ENCODE results near the gene ARAP3. TPM values are rescaled to one million over a fixed set of nuclear protein-coding genes. Genes with fewer than 3 reads are reported as not detected.
A peak's percentile ranks its signal among the peaks of the same experiment; 100 is the strongest.

Gene ARAP3
- total and polyA plus RNA-seq, 9 donors: 6.8 to 19.3 (median 13.4) TPM

DNA sequence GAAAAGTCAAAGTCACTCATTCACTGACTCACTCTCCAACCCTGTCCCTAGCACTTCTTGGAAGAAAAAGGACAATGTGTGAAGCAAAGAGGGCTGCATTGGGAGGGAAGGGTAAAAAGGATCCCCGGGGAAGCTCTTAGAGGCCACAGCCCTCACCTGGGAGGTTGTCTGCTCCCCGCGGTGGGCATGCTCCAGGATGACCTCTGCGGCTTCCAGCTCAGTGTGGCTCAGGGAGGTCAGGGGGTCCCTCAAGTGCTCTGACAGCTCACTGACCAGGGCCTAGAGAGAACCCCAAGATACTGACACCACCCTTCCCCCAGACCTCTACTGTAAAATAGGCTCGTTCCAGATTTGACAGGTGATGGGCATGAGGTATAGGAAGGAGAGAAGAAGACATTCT, 34.8 kb downstream of the ARAP3 start:
- Histone ChIP-seq H3K27ac (ENCODE audit: low read length) (no peak overlapping the region), H3K27me3 (ENCODE audit: control insufficient read depth, insufficient read depth, low read length) (peaks cover 4% of the 10 kb centered on the region), H3K4me1 (ENCODE audit: control insufficient read depth, insufficient read depth, low read length) (peaks cover 10% of the 10 kb centered on the region), H3K36me3 (ENCODE audit: control insufficient read depth, insufficient read depth, low read length) (peaks cover 20% of the 10 kb centered on the region), H3K4me3 (ENCODE audit: low read length) (no peak overlapping the region), H3K9me3 (replicated peaks; ENCODE audit: control insufficient read depth, low read depth, low read length) (no peaks in the 10 kb centered on the region)
- DNase-seq: no peak
- WGBS (ENCODE audit: insufficient coverage): 100% methylated on average over 3 of the region's 5 CpGs

DNA sequence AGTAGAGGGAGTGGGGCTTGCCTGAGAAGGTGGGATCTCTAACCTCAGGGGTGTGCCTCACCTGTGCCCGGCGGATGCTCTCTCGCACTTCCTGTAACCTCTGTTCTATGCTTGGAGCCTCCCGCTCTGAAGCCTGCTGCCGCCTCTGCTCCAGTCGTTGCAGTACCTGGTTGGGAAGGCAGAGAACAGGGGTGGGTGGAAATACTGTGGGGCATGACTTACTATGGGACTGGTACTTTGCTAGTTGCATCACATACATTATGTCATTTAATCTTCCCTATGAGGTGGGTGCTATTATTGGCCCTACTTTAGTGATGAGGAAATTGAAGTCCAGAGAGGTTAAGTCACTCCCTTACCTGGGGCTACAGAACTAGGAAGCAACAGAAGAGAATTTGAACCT, 36.0 kb downstream of the ARAP3 start:
- H3K4me1 ChIP-seq (ENCODE audit: control insufficient read depth, insufficient read depth, low read length): peaks cover 4% of the 10 kb centered on the region
- H3K36me3 ChIP-seq (ENCODE audit: control insufficient read depth, insufficient read depth, low read length): peaks cover 23% of the 10 kb centered on the region
- H3K9me3 ChIP-seq (replicated peaks; ENCODE audit: control insufficient read depth, low read depth, low read length): no peaks in the 10 kb centered on the region
- H3K4me3 ChIP-seq (ENCODE audit: low read length): no peak overlapping the region
- 100% methylated on average over 3 of the region's 6 CpGs for WGBS (ENCODE audit: insufficient coverage)
- no peak for DNase-seq
- H3K27ac ChIP-seq (ENCODE audit: low read length): no peak overlapping the region
- peaks cover 2% of the 10 kb centered on the region for H3K27me3 ChIP-seq (ENCODE audit: control insufficient read depth, insufficient read depth, low read length)

DNA sequence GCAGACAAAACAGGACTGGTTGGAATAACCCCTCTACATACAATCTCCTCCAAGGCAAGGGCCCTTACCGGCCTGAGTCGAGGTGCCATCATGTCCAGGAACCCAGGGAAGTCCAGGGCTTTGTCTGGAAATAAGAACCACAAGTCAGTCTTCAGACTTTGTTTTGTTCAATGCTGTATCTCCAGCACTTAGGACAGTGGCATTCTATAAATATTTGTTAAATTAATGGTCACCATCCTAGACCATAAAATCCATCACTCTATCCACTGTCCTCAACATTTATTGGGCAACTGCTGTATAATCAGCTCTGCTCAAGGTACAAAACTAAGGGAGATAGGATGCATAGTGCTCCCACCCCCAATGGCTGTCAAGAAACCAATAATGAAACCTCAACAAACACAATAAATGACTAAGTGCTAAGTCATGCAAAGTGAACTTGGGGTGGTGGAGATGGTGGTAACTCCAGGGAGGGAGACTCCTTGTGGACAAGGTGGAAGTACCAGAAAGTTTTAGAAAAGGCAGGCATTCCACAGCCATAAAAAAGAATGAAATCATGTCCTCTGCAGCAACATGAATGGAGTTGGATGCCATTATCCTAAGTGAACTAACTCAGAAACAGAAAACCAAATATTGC, 40.3 kb downstream of the ARAP3 start:
- H3K4me3 ChIP-seq (ENCODE audit: low read length): no peak overlapping the region
- peaks cover 14% of the 10 kb centered on the region for H3K4me1 ChIP-seq (ENCODE audit: control insufficient read depth, insufficient read depth, low read length)
- no peaks in the 10 kb centered on the region for H3K9me3 ChIP-seq (replicated peaks; ENCODE audit: control insufficient read depth, low read depth, low read length)
- peaks cover 13% of the 10 kb centered on the region for H3K36me3 ChIP-seq (ENCODE audit: control insufficient read depth, insufficient read depth, low read length)
- no peak for DNase-seq
- 100% methylated on average over 2 of the region's 2 CpGs for WGBS (ENCODE audit: insufficient coverage)
- peaks cover 26% of the 10 kb centered on the region for H3K27me3 ChIP-seq (ENCODE audit: control insufficient read depth, insufficient read depth, low read length)
- H3K27ac ChIP-seq (ENCODE audit: low read length): no peak overlapping the region

DNA sequence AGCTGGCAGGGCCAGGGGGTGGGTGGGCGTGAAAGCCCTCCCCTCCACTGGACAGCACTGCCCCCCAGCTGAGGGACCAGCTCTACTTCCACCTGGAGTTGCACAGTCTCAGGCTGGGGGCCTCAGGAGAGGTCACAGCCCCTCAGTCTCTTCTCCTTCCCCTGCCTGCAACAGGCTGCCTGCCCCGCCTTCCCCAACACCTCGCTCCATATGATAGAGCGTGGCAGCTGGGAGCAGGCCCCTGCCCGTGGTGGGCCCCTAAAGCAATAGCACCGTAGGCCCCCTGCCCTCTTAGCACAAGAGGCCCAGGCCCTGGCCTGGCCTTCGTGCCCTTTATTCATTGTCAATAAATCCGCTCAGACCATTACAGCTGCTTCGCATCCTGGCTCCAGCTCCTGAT, 41.3 kb downstream of the ARAP3 start:
- Histone ChIP-seq H3K36me3 (ENCODE audit: control insufficient read depth, insufficient read depth, low read length) (peaks cover 8% of the 10 kb centered on the region), H3K27me3 (ENCODE audit: control insufficient read depth, insufficient read depth, low read length) (peaks cover 26% of the 10 kb centered on the region), H3K4me3 (ENCODE audit: low read length) (no peak overlapping the region), H3K27ac (ENCODE audit: low read length) (no peak overlapping the region), H3K9me3 (replicated peaks; ENCODE audit: control insufficient read depth, low read depth, low read length) (no peaks in the 10 kb centered on the region), H3K4me1 (ENCODE audit: control insufficient read depth, insufficient read depth, low read length) (peaks cover 19% of the 10 kb centered on the region)
- 59% methylated on average over 7 of the region's 9 CpGs for WGBS (ENCODE audit: insufficient coverage)
- DNase-seq: no peak

DNA sequence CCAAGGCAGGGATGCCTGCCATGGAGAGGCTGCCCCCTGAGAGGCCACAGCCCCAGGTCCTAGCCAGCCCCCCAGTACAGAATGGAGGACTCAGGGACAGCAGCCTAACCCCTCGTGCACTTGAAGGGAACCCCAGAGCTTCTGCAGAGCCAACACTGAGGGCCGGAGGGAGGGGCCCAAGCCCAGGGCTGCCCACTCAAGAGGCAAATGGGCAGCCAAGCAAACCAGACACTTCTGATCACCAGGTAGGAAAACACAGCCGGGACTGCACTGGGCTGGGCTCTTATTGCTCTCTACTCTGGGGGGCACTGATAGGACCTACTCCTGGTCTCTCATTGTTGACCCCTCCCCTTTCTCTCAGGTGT, 42.0 kb downstream of the ARAP3 start:
- H3K27me3 ChIP-seq (ENCODE audit: control insufficient read depth, insufficient read depth, low read length): peaks cover 26% of the 10 kb centered on the region
- H3K4me3 ChIP-seq (ENCODE audit: low read length): no peak overlapping the region
- H3K4me1 ChIP-seq (ENCODE audit: control insufficient read depth, insufficient read depth, low read length): peaks cover 24% of the 10 kb centered on the region
- H3K27ac ChIP-seq (ENCODE audit: low read length): no peak overlapping the region
- H3K36me3 ChIP-seq (ENCODE audit: control insufficient read depth, insufficient read depth, low read length): peaks cover 8% of the 10 kb centered on the region
- H3K9me3 ChIP-seq (replicated peaks; ENCODE audit: control insufficient read depth, low read depth, low read length): no peaks in the 10 kb centered on the region
- no peak for DNase-seq
- 74% methylated on average over 2 of the region's 3 CpGs for WGBS (ENCODE audit: insufficient coverage)

DNA sequence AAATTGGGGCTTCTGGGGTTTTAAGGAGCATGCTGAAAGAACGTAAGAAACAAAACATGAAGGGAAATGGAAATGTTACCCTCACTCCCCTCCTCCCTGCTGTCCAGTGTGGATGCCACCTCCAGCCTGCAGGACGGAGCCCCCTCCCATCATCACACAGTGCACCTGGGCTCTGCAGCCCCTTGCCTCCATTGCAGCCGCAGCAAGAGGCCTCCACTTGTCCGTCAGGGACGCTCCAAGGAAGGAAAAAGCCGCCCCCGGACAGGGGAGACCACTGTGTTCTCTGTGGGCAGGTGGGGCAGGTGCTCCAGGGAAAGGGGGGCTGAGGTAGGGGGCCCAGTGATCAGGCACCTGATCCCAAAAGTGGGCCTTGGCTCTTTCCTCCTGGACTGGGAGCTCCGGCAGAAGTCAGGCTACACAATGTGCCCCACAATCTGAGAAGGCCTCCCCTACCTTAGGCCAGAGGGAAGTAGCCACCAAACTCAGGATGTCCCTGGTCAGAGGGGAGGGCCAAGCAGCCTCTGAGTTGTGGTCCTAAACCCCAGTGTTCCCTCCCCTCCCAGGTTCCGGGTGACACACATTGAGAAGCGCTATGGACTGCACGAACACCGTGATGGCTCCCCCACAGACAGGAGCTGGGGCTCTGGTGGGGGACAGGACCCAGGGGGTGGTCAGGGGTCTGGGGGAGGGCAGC, 42.5 kb downstream of the ARAP3 start:
- Histone ChIP-seq H3K9me3 (replicated peaks; ENCODE audit: control insufficient read depth, low read depth, low read length) (no peaks in the 10 kb centered on the region), H3K36me3 (ENCODE audit: control insufficient read depth, insufficient read depth, low read length) (peaks cover 9% of the 10 kb centered on the region), H3K4me1 (ENCODE audit: control insufficient read depth, insufficient read depth, low read length) (peaks cover 26% of the 10 kb centered on the region), H3K27ac (ENCODE audit: low read length) (no peak overlapping the region), H3K27me3 (ENCODE audit: control insufficient read depth, insufficient read depth, low read length) (peaks cover 26% of the 10 kb centered on the region), H3K4me3 (ENCODE audit: low read length) (no peak overlapping the region)
- WGBS (ENCODE audit: insufficient coverage): 84% methylated on average over 4 of the region's 12 CpGs
- DNase-seq: no peak

DNA sequence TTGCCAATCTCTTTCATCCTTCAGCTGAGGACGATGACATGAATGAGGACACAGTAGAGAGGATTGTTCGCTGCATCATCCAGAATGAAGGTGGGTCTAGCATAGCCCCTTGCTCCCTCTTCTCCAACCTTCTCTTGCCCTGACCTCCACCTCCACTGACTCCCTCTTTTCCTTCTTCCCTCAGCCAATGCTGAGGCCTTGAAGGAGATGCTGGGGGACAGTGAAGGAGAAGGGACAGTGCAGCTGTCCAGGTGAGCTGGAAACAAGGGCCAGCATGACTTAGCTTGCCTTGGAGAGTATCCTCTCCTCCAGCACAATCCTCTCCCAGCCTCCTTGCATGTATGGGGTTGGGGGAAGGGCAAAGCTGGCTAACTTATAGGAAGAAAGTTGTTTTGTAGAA, 43.3 kb downstream of the ARAP3 start:
- no peak for DNase-seq
- Histone ChIP-seq H3K4me3 (ENCODE audit: low read length) (no peak overlapping the region), H3K27me3 (ENCODE audit: control insufficient read depth, insufficient read depth, low read length) (peaks cover 26% of the 10 kb centered on the region), H3K9me3 (replicated peaks; ENCODE audit: control insufficient read depth, low read depth, low read length) (no peaks in the 10 kb centered on the region), H3K4me1 (ENCODE audit: control insufficient read depth, insufficient read depth, low read length) (peaks cover 26% of the 10 kb centered on the region), H3K27ac (ENCODE audit: low read length) (no peak overlapping the region), H3K36me3 (ENCODE audit: control insufficient read depth, insufficient read depth, low read length) (peaks cover 7% of the 10 kb centered on the region)
- WGBS (ENCODE audit: insufficient coverage): no CpG with 5 or more reads among the region's 2 CpGs

DNA sequence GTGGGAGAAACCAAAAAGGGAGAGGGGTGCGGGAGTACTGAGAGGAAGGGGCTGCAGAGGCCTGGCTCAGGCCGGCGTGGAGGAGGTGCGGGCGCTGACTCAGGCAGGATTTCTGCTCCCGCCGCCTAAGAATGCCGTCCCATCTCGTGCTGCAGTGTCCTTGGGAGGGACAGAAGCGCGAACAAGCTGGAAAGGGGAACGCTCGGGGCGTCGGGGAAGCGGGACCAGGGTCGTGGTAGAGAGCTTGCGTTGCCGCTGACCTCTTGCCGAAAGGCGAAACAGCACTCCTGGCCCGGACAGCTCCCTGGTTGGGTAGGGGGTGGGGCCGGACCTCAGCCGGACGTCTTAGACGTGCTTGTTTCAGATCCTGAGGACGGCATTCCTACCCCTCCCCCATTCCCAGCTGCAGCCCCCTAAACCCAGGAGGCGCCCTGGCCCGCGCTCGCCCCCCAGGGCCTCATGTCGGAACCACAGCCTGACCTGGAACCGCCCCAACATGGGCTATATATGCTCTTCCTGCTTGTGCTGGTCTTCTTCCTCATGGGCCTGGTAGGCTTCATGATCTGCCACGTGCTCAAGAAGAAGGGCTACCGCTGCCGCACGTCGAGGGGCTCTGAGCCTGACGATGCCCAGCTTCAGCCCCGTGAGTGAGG, 44.1 kb downstream of the ARAP3 start:
- Histone ChIP-seq H3K4me1 (ENCODE audit: control insufficient read depth, insufficient read depth, low read length) (peaks cover 26% of the 10 kb centered on the region), H3K4me3 (ENCODE audit: low read length) (peak overlapping the region; percentile 99), H3K27me3 (ENCODE audit: control insufficient read depth, insufficient read depth, low read length) (peaks cover 26% of the 10 kb centered on the region), H3K27ac (ENCODE audit: low read length) (no peak overlapping the region), H3K9me3 (replicated peaks; ENCODE audit: control insufficient read depth, low read depth, low read length) (no peaks in the 10 kb centered on the region), H3K36me3 (ENCODE audit: control insufficient read depth, insufficient read depth, low read length) (peaks cover 7% of the 10 kb centered on the region)
- 3% methylated on average over 31 of the region's 40 CpGs for WGBS (ENCODE audit: insufficient coverage)
- peak; percentile 68 for DNase-seq

DNA sequence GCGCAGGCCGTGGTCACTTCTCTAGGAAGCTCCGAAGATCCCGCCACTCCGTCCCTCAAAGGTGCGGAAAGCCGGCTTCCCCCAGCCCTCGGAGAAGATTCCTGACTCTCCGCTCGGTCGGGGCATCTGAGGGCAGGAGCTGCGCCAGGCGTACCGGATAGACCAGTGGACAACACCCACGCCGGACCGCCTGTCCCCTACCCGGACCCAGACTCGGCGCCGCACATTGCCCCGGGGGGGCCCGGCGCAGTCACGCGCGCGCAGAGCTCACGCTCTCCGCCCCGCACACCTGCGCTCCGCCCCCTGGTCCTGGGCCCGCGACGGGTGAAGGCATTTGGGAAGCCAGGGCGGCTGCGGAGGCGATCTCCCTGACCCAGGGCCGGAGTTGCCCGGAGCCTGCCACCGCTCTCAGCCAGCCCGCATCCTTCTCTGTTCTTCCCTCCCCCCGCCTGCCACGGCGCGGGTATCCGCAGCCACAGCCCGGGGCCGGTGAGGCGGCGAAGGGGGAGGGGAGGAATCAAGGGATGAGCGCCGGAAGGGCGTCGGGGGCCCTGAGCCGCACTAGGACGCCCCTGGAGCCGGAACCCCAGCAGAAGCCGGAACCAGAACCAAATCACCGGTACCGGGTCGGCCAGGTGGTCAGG, 44.8 kb downstream of the ARAP3 start:
- 1% methylated on average over 54 of the region's 63 CpGs for WGBS (ENCODE audit: insufficient coverage)
- Histone ChIP-seq H3K4me1 (ENCODE audit: control insufficient read depth, insufficient read depth, low read length) (peaks cover 26% of the 10 kb centered on the region), H3K27ac (ENCODE audit: low read length) (peak overlapping the region; percentile 51), H3K27me3 (ENCODE audit: control insufficient read depth, insufficient read depth, low read length) (peaks cover 26% of the 10 kb centered on the region), H3K36me3 (ENCODE audit: control insufficient read depth, insufficient read depth, low read length) (peaks cover 13% of the 10 kb centered on the region), H3K9me3 (replicated peaks; ENCODE audit: control insufficient read depth, low read depth, low read length) (no peaks in the 10 kb centered on the region), H3K4me3 (ENCODE audit: low read length) (peak overlapping the region; percentile 99)
- no peak for DNase-seq

Measured in muscle of leg (tissue), 11 donors.